HG02943 (cell line): Measurements from ENCODE around the gene CYP4F8.
"Not testable (repeated sequence)": the region's sequence is repeated elsewhere in the genome, so short reads cannot be mapped to it uniquely, and the experiment has no call there.

Experiments used
- ATAC-seq: cut with Tn5 transposase; IDR thresholded peaks from one replicate; pipeline ENCODE4 v1.9.1; 2021; ENCODE audit warnings: mild to moderate bottlenecking, low read depth, moderate library complexity; ENCODE audit not compliant: unreplicated experiment

CYP4F8 gene

GRCh38 chr19:15642807-15643206 lies 27.8 kb downstream of the CYP4F8 start:
- no peak for ATAC-seq

DNA sequence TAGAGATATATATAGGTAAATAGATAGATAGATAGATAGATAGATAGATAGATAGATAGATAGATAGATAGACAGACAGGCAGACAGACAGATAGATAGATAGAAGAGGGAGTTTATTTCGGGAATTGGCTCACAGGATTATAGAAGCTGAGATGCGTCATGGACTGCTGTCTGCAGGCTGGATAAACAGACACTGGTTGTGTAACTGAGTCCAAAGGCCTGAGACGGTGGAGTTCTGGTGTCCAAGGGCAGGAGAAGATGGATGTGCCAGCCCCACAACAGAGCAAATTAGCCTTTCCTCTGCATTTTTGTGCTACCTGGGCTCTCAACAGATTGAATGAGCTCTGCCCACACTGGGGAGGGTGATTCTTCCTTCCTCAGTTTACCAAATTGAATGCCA lies 28.4 kb downstream of the CYP4F8 start:
- ATAC-seq, result no peak

- ATAC-seq, result no peak
These were observed 29.2 kb downstream of the CYP4F8 start for GRCh38 chr19:15644066-15644741.

GRCh38 chr19:15644816-15645215 lies 29.8 kb downstream of the CYP4F8 start:
- no peak for ATAC-seq

GRCh38 chr19:15649526-15649925 lies 34.5 kb downstream of the CYP4F8 start:
- ATAC-seq, result no peak

- ATAC-seq, result not testable (repeated sequence)
These were observed 35.1 kb downstream of the CYP4F8 start for GRCh38 chr19:15650123-15650522.

DNA sequence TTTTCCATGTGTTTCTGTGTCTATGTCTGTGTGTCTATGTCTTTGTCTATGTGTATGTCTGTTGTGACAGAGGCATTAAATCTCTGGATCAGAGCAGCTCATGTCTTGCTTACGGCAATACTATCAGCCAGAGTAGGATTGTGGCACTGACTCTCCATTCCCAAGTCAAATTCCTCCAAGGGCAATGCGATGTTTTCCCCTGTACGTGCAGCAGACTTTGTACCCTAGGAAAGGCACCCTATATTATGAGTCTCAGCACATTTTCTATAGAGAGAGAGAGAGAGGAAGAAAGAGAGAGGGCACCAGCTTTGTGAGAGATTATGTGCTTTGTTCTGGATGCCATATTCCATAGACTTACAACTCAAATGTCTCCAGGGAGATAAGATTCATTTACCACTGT lies 36.8 kb downstream of the CYP4F8 start:
- no peak for ATAC-seq

- ATAC-seq, result no peak
These were observed 37.7 kb downstream of the CYP4F8 start for GRCh38 chr19:15652559-15653278.

DNA sequence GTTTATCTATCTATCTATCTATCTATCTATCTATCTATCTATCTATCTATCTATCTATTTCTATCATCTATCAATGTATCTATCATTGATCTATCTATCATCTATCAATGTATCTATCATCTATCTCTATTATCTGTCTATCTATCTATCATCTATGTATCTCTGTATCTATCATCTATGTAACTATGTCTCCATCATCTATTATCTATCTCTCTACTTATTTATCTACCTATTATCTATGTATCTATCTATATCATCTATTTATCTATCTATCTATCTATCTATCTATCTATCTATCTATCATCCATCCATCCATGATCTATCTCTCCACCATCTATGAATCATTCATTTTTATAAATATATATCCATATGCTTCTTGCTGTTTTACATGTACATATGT lies 41.4 kb downstream of the CYP4F8 start:
- ATAC-seq, result no peak

GRCh38 chr19:15663247-15663646 lies 48.2 kb downstream of the CYP4F8 start:
- ATAC-seq, result no peak

DNA sequence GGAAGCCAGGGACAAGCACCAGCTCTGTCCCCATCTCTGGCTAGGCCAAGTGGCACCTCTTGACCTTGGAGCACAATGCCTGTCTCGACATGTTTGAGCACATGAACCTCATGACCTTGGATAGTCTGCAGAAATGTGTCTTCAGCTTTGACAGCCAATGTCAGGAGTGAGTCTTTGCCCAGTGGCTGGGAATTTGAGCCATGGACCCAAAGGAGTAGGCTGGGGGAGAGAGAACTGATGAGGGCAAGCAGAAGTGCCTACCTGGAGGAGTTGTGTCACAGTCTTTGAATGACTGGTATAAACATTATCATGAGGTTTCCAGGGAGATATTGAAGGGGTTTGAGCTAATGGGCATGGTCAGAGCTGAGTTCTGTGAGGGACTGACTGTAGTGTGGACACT lies 51.2 kb downstream of the CYP4F8 start:
- no peak for ATAC-seq

DNA sequence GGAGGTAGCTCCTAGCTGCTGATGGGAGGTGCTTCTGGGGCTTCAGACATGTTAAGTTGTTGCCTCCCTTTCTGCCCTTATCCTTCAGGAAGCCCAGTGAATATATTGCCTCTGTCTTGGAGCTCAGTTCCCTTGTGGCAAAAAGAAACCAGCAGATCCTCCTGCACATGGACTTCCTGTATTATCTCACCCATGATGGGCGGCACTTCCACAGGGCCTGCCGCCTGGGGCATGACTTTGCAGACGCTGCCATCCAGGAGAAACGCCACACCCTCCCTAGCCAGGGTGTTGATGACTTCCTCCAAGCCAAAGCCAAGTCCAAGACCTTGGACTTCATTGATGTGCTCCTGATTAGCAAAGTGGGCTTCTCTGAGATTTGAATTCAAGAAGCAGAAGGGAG lies 51.9 kb downstream of the CYP4F8 start:
- ATAC-seq, result no peak

GRCh38 chr19:15669440-15669839 lies 54.4 kb downstream of the CYP4F8 start:
- ATAC-seq, result no peak

DNA sequence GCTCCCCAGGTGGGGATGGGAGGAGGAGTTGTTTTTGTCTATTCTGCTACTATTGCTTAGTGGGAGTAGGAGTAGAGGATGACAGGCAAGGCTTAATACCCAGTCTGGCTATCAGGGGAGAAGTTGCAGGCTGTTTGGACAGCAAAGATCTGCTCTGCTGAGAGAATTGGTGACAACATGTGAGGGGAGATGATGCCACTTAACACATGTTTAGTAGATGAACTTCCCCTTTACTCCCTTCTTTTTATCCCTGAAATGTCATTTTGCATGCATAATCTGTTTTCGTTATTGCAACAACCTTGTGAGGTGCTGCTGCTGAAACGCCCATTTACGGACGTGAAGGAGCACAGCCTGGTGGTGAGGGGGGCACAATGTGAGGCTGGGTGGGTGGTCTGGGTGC lies 54.9 kb downstream of the CYP4F8 start:
- no peak for ATAC-seq

GRCh38 chr19:15671237-15671821 lies 56.3 kb downstream of the CYP4F8 start:
- no peak for ATAC-seq

DNA sequence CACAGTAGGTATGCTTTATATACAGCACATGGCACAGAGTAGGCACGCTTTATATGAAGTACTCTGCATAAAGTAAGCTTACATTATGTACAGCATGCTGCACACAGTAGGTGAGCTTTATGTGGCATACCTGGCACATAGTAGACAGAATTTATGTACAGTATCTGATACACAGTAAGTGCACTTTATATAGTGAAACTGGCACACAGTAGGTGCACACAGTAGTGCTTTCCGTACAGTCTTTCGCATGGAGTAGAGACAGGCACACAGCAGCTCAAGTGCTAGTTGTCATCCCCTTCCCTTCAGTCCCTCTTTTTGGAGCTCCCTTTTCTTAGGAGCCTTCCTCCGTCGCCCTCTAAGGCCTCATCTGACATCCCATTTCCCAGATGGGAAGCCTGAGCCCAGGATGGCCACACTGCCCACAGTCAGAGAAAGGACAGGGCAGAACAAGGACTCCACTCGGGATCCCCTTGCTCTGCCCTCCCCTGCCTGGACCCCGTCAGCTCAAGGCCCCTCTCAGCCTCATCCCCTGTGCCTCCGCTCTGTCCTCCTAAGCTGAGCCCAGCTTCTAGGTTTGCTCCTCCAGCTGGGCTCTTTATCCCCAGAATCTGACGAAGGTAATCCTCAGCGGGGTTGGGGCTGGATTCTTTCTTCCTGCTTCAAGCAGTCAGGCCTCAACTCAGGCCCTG lies 57.0 kb downstream of the CYP4F8 start:
- no peak for ATAC-seq

DNA sequence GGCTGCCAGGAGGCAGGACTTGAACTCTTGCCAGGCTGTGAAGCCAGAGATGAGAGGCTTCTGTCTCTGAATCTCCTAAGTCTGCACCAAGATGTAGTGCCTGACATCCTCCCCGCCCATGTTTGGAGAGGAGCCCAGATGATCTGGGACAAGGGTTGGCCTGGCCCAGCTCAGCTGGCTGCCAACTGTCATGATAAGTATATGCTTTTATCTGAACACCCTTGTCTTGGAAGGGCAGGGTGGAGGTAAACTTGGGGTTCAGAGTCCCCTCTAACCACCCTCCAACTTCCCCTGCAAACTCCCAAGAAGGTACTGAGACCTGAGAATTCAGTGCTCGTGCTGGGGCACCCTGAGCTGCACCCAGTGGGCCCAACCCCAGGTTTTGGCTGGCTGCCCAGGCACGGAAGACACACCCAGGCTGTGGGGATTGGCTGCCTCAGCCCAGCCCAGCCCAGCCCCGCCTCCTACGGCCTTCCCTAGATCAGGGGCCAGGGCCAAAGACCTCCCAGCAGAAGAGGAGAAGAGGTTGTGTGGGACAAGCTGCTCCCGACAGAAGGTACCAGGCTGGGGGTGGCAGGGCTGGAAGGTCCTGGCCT lies 57.7 kb downstream of the CYP4F8 start, which contains the start of gene CYP4F12:
Gene CYP4F12 (plus strand): TSS at position 508 of the 596 bp plus-strand sequence. CDS start 443 bp downstream, outside the sequence.
- no peak for ATAC-seq

DNA sequence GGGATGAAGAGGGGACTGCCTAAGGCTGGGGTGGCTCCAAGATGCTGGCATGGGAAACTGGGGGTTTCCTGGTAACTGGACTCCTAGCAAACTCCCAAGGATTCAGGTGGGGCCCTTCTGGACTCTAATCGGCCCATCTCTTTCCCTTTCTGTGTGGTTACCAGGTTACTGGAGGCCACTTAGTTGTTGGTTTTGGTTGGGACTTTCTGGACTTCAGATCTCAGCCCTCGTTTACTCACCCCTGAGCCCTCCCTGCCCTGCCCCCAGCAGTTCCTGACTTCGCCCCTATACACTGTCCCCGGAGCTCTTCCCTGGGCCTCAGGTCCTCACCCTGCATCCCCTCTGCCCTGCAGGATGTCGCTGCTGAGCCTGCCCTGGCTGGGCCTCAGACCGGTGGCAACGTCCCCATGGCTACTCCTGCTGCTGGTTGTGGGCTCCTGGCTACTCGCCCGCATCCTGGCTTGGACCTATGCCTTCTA lies 58.2 kb downstream of the CYP4F8 start:
- ATAC-seq, result no peak

DNA sequence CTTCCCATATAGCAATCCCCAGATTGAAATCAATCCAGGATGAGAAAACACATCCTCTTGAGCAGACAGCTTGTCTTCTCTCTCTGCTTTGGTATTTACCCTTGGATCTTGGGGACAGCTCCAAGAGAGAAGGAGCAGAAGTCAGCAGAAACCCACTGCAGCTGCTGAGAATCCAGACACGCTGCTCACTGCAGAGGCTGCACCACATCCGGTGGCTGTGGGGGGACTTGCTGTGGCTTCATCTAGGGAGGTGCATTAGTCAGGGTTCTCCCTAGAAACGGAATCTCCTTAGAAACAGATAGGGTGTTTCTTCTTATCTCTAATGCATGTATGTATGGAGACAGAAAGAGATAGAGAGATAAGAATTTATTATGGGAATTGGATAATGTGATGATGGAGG lies 60.5 kb downstream of the CYP4F8 start:
- no peak for ATAC-seq

GRCh38 chr19:15679089-15679488 lies 64.1 kb downstream of the CYP4F8 start:
- ATAC-seq, result no peak

DNA sequence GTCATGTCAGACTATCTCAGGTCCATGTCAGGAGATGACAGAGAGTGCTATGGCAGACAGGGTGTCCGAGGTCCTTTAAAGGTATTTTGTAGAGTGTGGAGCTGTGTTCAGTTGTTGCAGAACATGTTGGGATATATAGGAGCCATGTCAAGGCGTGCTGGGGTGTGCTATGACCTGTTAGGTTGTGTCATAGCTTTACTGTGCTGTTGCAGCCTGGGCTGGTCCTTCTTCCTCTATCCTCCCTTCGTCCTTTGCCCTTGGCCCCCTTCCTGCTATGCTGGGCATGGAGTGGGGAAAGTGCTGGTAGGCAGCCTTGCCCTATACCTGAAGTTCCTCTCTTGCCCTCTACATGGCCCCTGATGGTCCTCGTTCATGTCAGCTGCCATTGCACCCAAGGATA lies 64.8 kb downstream of the CYP4F8 start:
- ATAC-seq, result not testable (repeated sequence)
